GM12873 (cell line): ENCODE measurements around the gene NDUFC2.

Experiments used
- CTCF ChIP-seq: IDR thresholded peaks from 2 replicates; pipeline ENCODE4 v1.5.1; 2012; ENCODE audit warnings: low read depth, mild to moderate bottlenecking, moderate library complexity, low read length, control low read depth; ENCODE audit not compliant: insufficient read depth; ENCODE audit errors: missing control alignments

The NDUFC2 gene

GRCh38 chr11:78083021-78083420, 3.4 kb upstream of the NDUFC2 start:
- TF ChIP-seq CTCF, result no peak

- TF ChIP-seq CTCF, result no peak
Observed at GRCh38 chr11:78082146-78082545, 2.5 kb upstream of the NDUFC2 start.

GRCh38 chr11:78081583-78081982, 1.9 kb upstream of the NDUFC2 start:
- no peak for TF ChIP-seq CTCF

GRCh38 chr11:78080818-78081495, 1.3 kb upstream of the NDUFC2 start:
- TF ChIP-seq CTCF, result no peak

GRCh38 chr11:78080084-78080817, 589 bp upstream of the NDUFC2 start:
- no peak for TF ChIP-seq CTCF

GRCh38 chr11:78078218-78079167, 1.2 kb downstream of the NDUFC2 start:
- no peak for TF ChIP-seq CTCF
